Measurements from ENCODE around the gene SRGAP2C.
"Not testable (repeated sequence)": the region's sequence is repeated elsewhere in the genome, so short reads cannot be mapped to it uniquely, and the experiment has no call there.

SRGAP2C gene

DNA sequence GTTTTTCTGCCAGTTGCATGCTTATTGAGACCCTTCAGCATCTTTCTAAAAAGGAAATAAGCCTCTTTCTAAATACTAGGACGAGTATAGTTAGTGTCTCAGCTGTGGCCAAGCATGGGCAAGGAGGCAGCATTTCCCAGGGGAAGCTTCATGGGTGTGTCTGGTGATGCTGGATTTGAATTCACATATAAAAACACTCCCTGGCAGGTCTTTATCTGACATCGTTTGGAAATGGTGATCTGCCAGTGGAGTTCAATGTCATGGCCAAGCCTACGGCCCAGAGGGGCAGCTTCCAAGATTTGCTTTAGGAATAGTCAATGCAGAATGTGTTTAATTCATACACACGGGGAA, 94.7 kb downstream of the SRGAP2C start:
- not testable (repeated sequence) for DNase-seq (ENCODE audit: low spot score)

GRCh38 chr1:121280699-121281317, 96.0 kb downstream of the SRGAP2C start:
- not testable (repeated sequence) for DNase-seq (ENCODE audit: low spot score)

GRCh38 chr1:121281480-121281879, 96.7 kb downstream of the SRGAP2C start:
- not testable (repeated sequence) for DNase-seq (ENCODE audit: low spot score)

GRCh38 chr1:121283587-121284180, 98.9 kb downstream of the SRGAP2C start:
- DNase-seq (ENCODE audit: low spot score), result not testable (repeated sequence)

DNA sequence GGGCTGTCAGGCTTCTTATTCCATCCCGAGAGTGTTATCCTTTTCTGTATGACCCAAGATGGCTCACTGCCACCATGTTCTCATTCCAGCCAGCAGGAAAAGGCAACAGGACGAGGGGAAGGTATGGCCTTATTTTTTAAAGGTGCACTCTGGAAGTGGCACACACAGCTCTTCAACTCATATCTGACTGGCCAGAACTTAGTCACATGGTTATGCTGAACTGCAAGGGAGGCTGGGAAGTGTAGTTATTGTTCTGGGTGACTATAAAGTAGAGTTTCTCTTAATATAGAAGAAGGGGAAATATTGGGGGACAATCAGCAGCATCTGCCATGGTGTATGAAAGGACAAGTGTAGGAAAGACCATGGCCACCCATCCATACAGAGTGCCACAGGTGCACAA, 107.8 kb downstream of the SRGAP2C start:
- DNase-seq (ENCODE audit: low spot score), result not testable (repeated sequence)

DNA sequence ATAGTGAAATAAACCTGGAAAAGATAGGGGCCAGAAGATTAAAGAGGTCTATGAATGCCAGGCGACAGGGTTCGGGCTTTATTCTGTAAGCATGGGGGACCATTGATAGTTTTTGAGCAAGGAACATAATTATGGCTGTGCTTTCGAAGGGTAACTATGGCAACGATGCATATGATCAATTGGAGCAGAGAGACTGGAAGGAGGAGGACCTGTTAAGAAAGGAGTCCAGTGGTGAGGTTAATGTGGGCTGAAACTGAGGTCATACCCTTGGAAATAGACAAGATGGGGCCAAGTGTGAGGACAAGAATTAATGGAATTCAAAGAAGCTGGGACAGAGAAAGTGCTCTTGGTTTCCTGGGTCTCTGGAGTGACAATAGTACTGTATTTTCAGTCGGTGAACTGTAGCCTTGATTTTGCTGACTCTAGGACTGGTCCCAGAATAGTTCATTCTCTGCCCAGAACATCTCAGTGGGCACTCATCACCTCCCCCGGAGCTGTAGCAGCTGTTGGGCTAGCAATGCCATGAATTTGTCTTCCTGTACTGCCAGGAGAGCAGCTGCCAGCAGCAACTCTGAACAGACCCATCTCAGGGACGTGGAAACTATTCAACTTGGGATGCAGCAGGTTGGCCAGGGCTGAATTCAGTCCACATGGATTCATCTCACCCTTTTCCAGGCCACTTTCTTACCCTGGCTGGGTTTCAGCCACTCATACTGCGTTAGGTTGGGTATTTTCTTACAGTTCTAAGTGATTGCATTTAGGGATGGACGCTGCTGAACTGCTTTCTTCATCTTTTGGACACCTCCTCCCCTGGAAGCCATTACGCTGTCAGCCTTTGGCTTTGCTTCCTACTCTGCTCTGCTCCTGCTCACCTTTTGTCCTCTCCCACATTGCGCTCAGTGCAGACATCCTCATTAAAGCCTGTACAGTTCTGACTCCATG, 108.8 kb downstream of the SRGAP2C start:
- not testable (repeated sequence) for DNase-seq (ENCODE audit: low spot score)

DNA sequence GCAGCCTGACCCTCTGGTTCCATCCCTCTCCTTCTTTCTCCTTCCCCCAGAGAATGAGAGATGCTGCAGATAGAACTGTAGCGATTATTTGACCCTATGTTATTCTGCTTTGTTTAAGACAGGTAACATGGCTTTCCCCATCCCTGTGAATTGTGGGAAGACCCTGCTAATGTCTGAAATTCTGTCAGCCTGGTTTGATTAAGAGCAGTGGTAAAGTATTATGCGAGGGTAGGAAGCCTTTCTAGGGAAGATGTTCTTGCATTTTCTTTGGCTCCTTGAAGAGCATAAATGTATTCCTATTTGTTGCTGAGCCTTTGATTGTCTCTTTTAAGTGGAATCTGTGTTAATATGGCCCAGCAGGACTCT, 109.4 kb downstream of the SRGAP2C start:
- DNase-seq (ENCODE audit: low spot score), result not testable (repeated sequence)

- not testable (repeated sequence) for DNase-seq (ENCODE audit: low spot score)
These were observed 111.8 kb downstream of the SRGAP2C start for GRCh38 chr1:121296563-121296962.

DNA sequence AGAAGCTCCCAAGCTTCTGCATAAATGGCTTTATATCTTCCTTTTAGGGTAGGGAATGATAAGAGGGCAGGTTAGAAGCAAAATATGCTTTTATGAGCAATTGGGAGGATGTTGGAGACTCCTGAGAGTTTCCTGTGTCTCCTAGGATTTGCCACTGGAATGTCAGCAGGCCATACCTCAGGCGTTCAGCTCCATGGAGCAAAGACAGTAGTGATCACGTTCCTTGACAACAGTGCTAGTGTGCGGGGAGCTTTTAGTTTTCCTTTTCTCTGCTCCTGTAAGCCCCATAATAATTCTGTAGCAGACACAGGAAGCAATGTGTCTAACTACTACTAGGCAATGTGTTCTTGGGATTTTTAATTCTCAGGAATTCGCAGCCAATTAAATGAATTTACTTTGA, 113.8 kb downstream of the SRGAP2C start:
- DNase-seq (ENCODE audit: low spot score), result not testable (repeated sequence)

DNA sequence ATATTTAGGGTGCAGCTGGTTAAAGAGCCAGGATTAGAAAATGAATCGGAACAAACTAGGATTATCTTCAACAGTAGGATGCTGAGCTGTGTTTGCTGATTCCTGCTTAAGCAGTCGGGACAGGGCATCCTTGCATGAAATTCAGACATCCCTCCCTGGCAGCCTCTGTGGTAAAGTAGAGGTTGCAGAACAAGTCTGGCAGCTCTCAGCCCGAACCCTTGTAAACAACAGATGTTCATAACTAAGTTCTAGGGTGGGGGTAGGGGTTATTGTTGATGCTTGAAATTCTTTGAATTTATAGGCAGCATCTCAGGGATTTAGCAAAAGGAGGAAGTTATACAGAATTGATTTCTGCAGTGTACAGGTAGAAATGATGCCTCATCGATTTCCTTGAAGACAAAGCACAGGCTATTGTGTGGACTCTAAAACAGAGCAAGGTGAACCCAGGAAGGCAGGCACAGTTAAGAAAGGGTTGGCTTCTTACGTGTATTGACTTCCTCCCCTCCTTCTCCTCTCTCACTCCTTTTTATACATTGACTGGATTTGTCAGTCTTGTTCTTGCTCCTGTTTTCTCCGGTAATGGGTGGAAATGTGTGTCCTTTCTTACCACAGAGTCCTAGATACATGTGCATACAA, 114.9 kb downstream of the SRGAP2C start:
- DNase-seq (ENCODE audit: low spot score), result not testable (repeated sequence)

- not testable (repeated sequence) for DNase-seq (ENCODE audit: low spot score)
These were observed 117.1 kb downstream of the SRGAP2C start for GRCh38 chr1:121301876-121302275.

DNA sequence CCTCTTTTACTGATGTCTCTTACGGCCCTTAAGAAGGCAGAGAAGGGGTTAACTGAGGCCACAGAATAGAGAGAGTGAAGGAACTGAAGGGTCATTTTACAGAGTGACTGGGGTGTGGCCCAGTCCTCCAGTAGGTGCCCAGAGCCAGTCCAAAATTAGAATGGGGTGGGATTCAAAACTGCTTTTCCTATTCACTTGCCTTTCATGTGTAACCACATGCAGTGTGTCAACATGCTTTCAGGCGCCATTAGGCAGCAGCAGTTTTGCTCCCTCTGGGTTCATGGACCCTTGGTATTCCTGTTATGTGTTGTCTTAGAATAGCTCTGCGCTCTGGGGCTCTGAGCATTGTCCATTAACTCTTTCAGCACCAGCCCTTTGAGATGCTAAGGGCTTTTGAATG, 123.0 kb downstream of the SRGAP2C start:
- DNase-seq (ENCODE audit: low spot score), result not testable (repeated sequence)

DNA sequence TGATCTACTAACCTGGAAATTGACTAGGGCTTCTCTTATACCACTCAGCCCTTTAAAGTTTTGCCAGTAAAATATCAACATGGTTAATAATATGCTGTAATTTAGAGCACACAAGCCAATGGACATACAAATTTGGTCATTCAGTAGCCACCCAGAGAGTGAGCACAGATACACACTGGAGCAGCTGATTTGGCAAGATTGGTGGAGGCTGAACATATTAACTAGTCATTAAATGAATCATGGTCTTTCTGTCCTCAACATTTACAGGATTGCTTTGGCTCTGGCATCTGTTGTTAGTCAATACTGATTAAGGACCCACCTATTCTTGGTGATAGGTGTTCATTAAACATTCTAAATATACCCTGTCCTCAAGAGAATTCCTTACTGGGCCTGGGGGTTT, 130.7 kb downstream of the SRGAP2C start:
- not testable (repeated sequence) for DNase-seq (ENCODE audit: low spot score)

GRCh38 chr1:121316081-121316480, 131.3 kb downstream of the SRGAP2C start:
- DNase-seq (ENCODE audit: low spot score), result not testable (repeated sequence)

- not testable (repeated sequence) for DNase-seq (ENCODE audit: low spot score)
These were observed 133.0 kb downstream of the SRGAP2C start for GRCh38 chr1:121317491-121318468.

DNA sequence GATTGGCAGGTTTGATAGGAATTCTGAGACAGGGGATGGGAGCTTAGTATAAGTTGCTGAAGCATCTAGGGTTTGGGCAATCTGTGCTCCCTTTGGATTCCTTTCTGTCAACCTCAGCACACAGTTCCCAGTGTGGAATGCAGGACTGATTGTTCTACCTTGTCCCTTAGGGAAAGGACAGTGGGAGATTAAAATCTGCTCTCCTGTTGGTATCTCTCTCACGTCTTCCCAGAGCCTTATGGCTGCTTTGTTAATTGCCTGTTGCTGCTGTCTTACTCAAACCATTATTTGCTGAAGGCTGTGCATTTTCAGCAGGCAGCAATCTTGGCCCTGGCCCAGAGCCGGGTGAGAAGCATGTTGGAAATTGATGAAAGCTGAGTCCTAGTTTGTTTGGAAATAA, 133.9 kb downstream of the SRGAP2C start:
- not testable (repeated sequence) for DNase-seq (ENCODE audit: low spot score)

DNA sequence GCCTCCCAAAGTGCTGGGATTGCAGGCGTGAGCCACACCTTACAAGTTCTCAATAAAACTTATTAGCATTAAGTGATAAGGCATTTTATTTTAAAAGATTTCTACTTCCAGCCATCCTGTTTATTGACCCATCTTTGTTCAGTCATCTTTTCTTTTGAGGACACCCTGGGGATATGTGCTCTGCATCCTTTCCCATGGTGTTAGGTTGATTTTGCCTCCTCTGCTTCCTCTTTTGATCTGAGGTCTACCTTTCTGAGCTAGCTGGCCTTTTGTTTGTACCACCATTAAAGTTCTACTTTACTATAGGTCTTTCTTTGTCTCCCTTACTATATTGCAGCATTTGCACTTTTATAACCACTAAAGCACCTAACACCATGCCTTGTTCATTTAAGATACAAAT, 136.9 kb downstream of the SRGAP2C start:
- DNase-seq (ENCODE audit: low spot score), result not testable (repeated sequence)

DNA sequence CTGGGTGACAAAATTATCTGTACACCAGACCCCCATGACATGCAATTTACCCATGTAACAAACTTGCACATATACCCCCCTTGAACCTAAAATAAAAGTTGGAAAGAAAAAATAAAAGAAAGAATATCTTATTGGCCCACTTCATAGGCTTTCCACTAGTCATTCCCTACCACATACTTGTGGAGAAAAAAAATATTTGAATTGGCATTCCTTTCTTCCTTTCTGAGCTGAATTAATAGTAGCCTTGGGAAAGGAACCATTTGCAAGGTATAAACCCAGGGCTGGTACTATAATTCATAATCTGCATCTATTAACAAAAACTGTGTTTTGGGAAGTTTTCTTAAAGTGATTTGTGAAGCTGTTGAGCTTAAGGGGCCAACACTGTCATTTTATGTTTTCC, 140.0 kb downstream of the SRGAP2C start:
- not testable (repeated sequence) for DNase-seq (ENCODE audit: low spot score)

GRCh38 chr1:121332141-121332540, 147.4 kb downstream of the SRGAP2C start:
- DNase-seq (ENCODE audit: low spot score), result not testable (repeated sequence)

GRCh38 chr1:121332599-121333562, 148.1 kb downstream of the SRGAP2C start:
- DNase-seq (ENCODE audit: low spot score), result not testable (repeated sequence)

Data from hepatic stellate cell (primary cell).